Stimulated activated CD8-positive, alpha-beta memory T cell treated with anti-CD3 and anti-CD28 coated beads, Interleukin-15, amount 100 ng/mL, for 4 hours (primary cell): Measurements from ENCODE around the gene MACROD2.
A peak's percentile ranks its signal among the peaks of the same experiment; 100 is the strongest.
"Not testable (repeated sequence)": the region's sequence is repeated elsewhere in the genome, so short reads cannot be mapped to it uniquely, and the experiment has no call there.

ENCODE experiments used
- DNase-seq, 2 donors: peaks; one replicate each; pipeline ENCODE4 v3.0.0-alpha.2; 2020; ENCODE audit warnings: low read depth in 2 of 2

MACROD2 gene

DNA sequence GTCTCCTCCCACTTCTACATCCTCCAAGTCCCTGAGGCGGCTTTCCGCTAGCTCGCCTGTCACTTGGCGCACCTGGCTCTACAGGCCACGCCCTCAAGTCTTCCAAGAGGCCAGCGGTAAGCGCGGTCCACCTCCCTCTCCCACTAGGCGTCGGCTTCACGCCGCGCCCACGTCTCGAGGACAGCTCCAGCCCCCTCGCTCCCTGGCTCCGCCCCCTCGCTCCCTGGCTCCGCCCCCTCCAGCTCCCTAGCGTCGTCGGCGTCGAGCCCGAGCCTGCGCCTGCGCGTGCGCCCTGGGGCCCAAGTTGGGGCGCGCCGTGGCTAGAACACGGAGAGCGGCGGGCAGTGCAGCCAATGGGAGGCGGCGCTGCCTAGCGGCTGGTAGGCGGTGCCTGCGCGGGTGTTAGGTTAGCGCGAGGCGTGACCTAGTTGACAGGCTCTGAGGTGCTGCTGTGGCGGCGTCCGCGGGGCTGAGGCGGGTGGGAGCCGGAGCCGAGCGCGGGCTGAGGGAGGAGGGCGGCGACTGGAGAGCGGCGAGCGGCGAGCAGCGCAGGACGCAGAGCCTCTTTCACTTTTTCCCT is at the start of gene MACROD2:
TSS of gene MACROD2 (plus strand) at position 431 of the 580 bp plus-strand sequence.
- peak; percentile 1 to 3 for DNase-seq

DNA sequence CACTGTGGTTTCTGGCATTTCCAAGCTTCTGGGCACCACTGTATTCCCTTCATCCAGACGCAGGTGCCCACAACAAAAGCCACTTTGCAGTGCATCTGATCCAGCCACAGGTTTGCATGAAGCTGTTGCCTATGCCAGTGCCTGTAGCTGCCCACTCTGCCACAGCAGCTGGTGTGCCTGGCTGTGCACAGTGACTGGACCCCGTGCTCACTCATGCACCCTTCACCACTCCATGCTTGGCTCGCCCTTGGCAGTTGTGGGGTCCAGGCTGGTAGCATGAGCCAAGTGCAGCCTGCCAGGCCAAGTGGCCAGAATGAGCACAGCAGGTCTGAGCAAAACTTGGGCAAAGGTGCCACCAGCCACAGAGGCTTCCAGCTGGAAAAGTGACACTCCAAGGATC is 47.6 kb upstream of the MACROD2 start:
- no peak for DNase-seq

DNA sequence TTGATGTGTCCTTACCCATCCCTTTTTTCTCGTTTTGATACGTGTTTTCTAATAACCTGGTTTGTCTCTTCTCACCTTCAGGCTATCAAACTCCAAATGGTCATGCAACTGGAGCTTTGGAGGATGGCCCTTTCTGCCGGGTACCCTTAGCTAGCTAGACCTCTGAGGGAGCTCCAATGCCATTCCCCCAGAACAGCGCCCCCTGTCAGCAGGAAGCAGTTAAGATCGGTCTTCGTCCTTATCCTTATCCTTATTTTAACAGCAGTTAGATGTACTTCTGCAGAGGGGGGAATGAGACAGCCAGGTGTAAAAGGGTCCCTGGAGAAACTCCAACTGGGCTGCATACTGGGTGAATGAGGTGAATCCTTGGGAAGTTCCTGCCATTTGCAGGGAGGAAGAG is 42.1 kb upstream of the MACROD2 start:
- no peak for DNase-seq

DNA sequence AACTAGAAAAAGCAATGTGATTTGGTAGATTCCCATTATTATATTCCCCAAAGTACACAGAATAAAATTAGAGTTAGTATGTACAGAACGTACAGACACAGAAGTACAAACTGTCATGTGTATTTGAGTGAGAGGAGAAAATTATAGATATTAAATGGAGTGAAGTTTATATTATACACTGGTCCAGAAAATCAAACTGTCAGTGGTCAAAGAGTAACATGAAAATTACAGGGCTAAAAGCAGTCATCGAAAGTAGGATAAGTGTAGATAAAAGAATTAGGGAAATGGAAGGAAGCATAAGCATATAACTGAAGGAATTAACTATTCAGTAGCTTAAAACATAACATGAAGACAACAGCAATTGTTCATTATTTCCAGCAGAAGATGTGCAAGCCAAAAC is 35.2 kb upstream of the MACROD2 start:
- no peak for DNase-seq

DNA sequence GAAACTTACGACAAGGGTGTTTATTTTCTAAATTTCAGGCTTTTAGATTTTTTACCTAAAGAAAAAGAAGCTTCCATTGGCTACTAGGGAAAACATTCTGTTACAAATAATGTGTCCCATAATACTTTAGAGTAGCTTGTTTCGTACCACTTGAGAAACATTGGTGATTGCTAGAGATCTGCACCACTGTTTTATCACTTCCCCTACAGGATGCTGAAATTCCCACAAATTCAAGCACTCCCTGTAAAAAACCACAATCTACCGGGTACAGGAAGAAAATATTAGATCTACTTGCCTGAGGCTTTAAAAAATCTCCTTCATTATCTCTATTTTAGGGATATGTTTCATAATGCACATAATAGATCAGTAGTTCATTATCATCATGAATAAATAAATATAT is 34.8 kb upstream of the MACROD2 start:
- DNase-seq: no peak

DNA sequence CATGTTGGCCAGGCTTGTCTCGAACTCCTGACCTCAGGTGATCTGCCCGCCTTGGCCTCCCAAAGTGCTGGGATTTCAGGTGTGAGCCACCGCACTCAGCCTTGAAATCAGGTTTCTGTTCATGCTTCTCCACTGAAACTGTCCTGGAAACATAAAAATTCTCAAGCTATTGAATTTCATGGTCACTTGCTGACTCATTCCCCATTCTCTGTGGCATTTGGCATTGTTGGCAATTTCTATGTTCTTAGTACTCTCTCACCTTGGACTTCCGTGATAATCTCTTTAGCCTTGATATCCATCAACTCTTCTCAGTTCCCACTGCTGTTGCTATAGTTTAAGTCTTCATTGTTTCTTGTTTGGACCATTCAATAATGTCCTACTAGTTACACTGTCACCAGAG is 11.1 kb upstream of the MACROD2 start:
- DNase-seq: no peak

DNA sequence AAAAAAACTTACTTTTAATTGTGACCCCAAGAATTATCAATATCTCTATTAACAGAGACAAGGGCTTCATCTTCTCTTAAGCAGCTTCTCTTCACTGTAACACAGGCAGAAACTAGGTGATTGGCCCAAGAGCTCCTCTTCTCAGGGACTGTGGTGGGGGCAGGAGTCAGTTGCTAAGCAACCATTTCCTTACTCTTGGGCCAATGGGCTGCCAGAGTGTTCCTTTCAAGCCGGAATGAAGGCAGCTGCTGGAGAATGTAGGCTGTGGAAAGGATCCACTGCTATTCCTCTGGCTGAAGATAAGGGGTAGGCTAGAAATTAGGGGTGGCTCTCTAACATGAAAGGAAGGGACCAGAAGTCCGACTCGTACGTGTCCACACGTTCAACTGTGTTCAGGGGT is 4.9 kb upstream of the MACROD2 start, which contains the start of gene SEL1L2:
TSS of gene SEL1L2 (minus strand) at position 150 of the 400 bp plus-strand sequence. CDS start at position 70, 80 bp downstream.
- no peak for DNase-seq

DNA sequence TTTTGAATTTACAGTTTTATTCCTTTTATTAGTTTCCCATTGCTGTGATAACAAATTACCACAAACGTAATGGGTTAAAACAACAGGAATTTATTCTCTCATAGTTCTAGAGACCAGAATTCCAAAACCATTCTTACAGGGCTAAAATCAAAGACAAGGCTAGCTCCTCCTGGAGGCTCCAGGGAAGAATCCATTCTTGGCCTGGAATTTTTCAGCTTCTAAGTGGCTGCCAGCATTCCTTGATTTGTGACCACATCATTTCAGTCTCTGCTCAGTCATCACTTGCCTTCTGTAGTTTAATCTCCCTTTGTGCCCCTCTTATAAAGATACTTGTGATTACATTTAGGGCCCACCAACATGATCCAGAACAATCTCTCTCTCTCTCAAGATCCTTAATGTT is 4.0 kb upstream of the MACROD2 start:
- DNase-seq: no peak

DNA sequence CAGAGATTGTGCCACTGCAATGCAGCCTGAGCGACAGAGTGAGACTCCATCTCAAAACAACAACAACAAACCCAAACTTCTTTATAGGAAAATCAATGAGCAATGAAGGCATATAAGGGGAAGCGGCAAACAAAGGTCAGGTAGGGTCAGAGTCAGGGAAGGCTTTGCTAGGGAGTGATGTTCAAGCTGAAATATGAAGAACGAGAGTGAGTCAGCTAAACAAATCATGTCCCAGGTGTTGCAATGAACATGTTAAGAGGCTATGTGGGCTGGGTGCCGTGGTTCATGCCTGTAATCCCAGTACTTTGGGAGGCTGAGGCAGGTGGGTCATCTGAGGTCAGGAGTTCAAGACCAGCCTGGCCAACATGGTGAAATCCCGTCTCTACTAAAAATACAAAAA is 3.4 kb upstream of the MACROD2 start:
- DNase-seq: not testable (repeated sequence)

DNA sequence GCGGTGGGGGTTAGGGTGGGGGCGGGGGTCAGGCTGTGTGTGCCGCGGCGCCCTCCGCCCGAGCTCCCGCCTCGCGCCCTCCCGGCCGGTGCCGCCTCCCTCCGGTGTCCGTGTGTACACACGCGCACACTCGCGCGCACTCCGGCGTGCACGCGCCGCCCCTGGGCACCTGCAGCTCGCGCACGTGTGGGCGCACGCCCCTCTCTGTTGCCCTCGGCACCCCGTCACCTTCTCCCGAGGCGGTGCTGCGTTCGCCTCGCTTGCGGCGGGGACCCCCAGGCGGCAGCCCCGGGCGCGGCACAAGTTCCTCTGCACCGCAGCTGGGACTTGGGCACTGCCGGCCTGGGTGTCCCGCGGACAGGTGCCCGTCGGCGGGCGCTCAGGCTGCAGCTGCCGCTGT is 525 bp downstream of the MACROD2 start:
- no peak for DNase-seq

DNA sequence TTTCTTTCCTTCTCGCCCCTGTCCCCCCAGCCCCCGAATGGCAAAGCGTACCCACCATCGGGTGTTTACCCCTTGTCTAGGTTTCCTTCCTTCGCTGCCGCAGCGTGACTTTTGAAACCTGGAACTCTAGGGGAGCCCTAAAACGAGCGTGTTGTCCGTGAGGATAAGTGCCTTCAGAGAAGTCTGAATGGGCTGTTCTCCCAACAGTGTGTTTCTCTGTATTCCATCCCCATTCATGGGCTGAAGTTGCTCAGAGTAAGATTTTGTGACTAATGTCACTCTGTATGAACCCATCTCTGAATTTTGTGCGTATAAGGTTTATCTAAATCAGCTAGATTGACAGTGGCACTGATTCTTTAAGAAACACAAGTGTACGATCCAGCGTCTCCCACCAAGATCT is 949 bp downstream of the MACROD2 start:
- no peak for DNase-seq

DNA sequence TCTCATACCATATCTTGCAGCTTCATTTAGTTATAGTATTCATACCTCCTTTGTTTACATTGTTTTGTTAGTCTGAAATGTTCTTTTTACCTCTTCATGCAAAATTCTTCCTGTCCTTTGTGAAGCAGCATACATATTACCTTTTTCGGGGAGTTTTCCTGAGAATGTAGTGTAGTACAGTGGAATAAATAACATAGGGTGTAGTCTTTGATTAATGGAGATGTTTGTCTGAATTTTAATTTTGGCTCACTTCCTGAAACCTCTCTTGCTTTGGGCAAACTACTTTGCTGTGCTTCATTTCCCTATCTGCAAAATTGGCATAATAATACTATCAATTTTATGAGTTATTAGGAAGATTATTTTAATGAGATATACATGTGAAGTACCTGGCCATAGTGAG is 5.6 kb downstream of the MACROD2 start:
- no peak for DNase-seq

DNA sequence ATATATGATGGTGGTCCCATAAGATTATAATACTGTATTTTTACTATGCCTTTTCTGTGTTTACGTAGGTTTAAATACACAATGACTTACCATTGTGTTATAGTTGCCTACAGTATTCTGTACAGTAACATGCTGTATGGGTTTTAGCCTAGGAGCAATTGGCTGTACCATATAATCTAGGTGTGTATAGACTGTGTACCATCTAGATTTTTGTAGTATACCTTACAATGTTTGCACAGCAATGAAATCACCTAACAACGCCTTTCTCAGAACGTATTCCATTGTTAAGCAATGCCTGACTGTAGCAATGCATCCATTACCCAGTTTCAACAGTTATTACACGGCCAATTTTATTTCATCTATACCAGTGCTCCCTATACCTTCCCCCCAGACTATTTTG is 10.7 kb downstream of the MACROD2 start:
- DNase-seq: no peak

DNA sequence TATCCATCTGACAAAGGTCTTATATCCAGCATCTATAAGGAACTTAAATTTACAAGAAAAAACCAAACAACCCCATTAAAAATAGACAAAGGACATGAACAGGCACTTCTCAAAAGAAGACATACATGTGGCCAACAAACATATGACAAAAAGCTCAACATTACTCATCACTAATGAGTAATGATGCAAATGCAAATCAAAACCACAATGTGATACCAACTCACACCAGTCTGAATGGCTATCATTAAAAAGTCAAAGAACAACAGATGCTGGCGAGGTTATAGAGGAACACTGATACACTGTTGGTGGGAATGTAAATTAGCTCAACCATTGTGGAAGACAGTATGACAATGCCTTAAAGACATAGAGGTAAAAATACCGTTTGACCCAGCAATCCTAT is 13.9 kb downstream of the MACROD2 start:
- no peak for DNase-seq

DNA sequence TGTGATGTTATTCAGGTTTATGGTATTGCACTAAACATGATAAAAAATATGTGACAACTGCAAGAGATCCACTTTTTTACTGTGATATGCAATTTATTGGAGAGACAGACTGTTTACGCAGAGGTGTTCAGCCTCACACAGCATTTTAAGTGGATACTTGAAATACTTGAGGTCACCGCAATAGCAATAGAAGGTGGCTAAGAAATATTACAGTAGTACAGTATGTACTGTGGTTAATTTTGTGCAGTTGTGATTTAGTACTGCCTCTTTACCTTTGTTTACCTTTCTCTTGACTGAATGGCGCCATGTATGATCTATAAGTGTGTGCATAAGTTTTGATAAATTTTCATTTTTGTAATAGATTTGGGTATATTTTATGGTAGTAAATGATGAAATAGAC is 17.4 kb downstream of the MACROD2 start:
- no peak for DNase-seq

DNA sequence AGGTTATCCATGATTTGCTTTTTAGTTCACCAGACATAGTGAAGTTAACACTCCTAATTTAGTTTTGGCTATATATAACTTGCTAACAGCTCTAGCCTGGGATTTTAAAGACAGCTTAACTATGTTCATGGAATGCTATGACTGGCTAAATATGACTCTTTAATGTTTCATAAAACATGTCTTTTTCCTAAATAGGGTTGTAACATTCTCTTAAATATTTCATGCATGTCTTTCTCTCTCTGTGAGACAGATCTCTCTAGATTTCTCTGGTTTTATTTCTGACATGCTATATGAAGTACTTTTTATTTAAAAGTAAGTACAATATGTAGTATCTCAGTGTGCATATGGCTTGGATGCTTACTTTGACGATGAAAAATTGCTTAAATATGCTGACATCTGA is 35.7 kb downstream of the MACROD2 start:
- DNase-seq: no peak

DNA sequence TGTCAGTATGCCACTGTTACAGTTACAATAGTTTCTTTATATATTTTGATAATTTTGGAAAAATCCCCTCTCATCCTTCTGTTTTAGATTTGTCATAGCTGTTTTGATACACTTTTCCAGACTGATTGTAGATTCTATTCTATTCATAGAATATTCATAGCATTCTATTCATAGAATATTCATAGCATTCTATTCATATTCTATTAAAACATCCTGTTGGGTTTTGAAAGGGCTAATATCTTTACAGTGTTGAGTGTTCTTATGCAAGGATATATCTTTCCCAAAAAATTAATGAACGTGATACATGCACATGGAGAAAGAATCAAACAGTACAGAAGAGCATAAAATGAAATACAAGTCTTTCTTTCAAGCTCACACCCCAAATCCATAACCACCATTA is 38.0 kb downstream of the MACROD2 start:
- no peak for DNase-seq

DNA sequence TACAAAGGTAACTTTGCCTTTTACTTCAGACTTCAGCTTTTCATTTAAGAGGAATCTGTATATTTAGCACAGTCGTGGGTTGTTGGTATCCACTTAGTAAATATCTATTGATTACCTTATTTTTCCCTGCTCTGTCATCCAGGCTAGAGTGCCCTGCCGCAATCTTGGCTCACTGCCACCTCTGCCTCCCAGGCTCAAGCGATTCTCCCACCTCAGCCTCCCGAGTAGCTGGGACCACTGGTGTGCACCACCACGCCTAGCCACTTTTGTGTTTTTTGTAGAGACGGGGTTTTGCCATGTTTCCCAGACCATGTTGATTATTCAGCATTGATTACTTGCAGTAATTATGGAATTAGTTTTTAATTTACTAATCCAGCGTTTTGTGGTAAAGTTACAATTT is 41.3 kb downstream of the MACROD2 start:
- DNase-seq: no peak

DNA sequence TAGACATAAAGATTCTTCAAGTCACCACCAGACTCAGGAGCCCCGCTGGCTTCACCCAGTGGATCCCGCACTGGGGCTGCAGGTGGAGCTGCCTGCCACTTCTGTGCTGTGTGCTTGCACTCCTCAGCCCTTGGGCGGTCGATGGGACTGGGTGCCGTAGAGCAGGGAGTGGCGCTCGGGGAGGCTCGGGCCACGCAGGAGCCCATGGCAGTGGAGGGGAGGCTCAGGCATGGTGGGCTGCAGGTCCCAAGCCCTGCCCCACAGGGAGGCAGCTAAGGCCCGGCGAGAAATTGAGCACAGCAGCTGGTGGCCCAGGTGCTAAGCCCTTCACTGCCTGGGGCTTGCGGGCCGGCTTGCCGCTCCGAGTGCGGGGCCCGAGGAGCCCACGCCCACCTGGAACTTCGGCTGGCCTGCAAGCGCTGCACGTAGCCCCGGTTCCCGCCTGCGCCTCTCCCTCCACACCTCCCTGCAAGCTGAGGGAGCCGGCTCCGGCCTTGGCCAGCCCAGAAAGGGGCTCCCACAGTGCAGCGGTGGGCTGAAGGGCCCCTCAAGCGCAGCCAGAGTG is 49.5 kb downstream of the MACROD2 start:
- DNase-seq: not testable (repeated sequence)

DNA sequence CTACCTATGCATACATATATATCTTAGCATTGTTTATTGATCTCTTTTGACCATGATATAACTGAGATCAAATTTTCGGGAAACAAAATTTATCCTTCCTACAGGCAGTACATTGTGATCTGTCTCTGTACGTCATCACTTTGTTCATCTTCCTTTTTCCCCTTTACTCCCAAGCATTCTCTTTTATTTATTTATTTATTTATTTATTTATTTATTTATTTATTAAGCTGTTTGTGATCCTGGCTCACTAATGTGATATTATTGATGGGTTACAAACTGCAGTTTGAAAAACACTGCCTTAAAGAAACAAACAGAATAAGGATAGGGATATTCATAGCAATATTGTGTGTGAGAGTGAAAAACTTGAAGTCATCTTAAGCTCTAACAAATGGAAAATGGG is 51.2 kb downstream of the MACROD2 start:
- no peak for DNase-seq

DNA sequence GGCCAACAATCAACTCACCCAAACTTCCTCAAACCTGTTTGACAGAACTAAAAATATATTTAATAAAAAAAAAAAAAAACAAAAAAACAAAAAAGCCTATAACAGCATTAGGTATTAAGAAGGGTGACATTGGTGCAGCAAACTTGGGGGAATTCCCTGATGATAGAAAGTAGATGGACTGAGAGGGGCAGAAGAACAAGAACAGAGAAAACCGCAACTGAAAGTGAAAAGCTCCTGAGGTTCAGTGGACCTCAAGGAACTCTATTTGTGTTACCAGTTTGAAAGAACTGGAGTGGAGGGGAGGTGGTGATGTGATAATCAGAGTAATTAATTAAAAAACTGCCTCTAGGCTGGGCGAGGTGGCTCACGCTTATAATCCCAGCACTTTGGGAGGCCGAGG is 53.8 kb downstream of the MACROD2 start:
- DNase-seq: no peak

DNA sequence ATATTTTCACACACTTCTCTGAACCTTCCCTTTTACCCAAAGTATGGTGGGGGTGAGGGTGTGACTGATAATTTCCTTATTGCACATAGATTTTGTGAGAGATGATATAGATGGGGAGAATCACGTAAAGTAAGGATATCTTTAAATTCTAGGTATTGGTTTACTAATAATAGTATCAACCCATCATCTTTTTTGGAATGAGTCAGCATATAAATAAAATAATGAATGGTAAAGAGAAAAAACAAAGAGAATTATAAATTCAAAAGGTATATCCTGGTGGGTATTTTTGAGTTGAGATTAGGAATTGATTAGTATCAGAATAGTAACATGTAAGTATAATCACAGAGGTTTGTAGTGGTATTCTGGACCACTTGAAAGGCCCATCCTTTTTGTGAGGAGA is 56.1 kb downstream of the MACROD2 start:
- no peak for DNase-seq

DNA sequence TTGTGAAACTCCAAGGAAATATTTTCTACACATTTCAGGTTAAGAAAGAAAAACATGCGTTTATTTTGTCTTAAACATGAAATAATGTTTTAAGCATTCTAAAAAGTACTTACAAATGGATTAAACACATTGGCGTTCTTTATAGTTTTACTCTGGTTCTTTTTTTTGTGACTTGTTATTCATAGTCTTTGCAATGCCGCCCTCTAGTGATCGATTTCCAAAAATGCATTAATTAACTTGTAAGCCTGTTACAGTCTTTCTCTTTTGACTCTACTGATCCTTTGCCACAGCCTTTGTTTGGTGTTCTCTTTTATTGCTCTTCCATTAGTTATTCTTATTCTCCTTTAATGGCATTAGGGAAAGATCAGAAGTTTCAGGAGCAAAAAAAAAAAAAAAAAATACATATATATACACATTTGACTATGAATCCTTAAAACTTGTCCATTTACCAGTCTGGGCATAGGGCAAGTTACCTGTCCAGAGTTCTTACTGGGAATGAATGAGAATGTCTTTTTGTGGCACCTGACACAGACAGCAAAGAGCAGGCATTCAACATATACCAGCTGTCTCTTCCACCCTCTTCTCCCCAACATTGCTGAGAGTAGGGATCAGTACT is 59.9 kb downstream of the MACROD2 start:
- DNase-seq: no peak

DNA sequence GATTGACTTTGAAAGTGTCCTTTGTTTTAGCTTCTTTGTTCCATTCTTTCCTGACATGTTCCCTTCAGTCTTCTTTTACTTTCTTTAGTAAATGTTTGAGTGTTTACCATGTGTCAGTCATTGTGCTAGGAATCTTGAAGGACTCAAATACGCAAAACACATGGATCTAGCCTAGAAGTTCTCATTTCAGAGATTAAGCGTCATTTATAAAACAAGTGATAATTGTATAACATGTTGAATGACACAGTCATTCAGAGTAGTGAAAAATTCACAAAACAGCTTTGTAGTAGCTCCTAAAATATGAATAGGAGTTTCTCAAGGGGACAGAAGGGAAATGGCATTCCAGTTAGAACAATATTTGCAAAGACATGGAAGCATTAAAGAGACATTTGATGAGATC is 66.9 kb downstream of the MACROD2 start:
- no peak for DNase-seq
